NCI-H187 treated with DMSO at 0.1 percent for 48 hours (cell line): ENCODE results near the gene UBE2M.
"Not testable (repeated sequence)": the region's sequence is repeated elsewhere in the genome, so short reads cannot be mapped to it uniquely, and the experiment has no call there.

Experiments used
- DNase-seq: peaks from one replicate; lab custom pipeline; 2025; lab: John Stamatoyannopoulos, UW

The UBE2M gene

DNA sequence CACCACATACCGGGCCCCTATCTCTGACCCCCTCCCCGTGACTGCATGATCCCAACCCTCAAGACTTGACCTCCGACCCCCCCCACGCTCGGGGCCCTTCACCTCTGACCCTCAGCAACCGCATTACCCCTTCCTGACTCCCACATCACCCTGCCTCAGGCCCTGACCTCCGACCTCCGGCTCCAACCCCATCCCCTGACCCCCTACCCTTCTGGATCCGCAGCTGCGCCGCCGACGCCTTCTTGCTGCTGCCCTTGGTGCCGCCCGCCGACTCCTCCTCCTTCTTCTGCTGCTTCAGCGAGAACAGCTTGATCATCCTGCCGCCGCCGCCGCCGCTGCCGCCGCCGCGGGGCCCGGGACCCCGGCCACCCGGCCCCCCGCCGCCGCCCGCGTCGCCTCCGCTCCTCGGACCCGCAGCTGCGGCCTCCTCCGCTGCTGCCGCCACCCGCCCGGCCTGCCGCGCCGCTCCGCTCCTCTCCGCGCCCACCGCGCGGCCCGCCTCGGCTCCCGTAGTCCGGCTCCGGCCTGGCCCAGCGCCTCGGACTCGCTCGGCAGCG lies at the start of gene UBE2M:
UBE2M (minus strand) TSS at position 546 of the 557 bp plus-strand sequence; CDS start at position 316, 230 bp downstream.
- DNase-seq = no peak

DNA sequence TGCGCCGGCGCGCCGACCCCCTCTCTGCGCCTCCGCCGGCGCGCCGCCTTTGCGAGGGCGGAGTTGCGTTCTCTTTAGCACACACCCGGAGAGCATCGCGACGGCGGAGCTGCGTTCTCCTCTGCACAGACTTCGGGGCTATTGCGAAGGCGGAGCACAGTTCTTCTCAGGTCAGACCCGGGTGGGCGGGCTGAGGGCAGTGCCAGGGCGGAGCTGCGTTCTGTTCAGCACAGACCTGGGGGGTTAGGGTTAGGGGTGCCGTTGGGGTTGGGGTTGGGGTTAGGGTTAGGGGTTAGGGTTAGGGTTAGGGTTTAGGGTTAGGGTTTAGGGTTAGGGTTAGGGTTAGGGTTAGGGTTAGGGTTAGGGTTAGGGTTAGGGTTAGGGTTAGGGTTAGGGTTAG lies 48.8 kb upstream of the UBE2M start:
- DNase-seq = not testable (repeated sequence)

DNA sequence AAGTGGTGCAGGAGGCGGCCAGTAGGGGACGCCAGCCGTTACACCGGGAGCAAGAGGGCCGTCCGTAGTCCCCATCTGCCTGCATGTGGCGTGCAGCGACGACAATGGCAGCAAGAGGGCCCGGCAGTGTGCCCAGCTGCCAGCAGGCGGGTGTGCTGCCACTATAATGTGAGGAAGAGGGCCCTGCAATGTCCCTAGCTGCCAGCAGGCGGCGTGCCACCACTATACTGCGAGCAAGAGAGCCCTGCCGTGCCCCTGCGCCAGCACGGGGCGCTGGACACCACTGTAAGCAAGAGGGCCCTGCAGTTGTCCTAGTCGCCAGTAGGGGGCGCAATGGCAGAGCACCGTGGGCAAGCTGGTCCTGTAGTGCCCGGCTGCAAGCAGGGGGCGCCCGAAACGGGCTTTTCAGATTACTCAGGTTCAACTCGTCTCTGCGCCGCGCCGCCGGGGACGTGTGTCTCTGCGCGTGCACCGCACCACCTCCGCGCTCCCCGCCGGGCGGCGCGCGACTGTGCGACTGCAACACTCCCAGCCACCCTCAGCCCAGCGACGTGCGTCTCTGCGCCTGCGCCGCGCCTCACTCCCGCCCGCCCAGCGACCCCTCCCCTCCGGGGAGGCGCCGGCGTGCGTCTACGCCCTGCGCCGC lies 48.0 kb upstream of the UBE2M start:
- not testable (repeated sequence) for DNase-seq

GRCh38 chr19:58586133-58586765 lies 27.8 kb upstream of the UBE2M start:
- DNase-seq = no peak

DNA sequence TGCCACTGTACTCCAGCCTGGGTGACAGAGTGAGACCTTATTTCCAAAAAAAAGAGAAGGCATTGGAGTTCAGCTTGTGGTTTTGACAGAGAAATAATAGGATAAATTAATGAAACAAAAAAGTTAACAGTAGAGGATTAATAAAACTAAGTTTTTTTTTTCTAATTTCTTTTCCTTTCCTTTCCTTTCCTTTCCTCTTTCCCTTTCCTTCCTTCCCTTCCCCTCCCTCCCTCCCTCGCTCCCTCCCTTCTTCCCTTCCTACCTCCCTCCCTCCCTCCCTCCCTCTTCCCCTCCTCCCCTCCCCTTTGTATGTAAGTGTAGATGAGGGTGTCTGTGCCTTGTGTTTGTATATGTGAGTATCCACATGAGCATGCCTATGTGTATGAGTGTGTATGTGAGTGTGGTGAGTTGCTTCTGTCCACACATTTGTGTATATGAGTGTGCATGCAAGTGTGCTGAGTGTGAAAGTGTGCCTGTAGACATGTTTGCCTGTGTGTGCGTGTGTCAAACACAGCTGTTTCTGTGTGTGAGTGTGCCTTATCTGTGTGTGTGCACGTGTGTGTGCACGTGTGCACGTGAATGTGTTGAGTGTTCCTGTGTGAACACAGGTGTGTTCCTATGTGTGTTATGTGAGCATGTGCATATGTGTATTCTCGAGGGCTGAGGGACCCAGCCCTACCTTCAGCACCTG lies 27.2 kb upstream of the UBE2M start:
- DNase-seq = no peak

DNA sequence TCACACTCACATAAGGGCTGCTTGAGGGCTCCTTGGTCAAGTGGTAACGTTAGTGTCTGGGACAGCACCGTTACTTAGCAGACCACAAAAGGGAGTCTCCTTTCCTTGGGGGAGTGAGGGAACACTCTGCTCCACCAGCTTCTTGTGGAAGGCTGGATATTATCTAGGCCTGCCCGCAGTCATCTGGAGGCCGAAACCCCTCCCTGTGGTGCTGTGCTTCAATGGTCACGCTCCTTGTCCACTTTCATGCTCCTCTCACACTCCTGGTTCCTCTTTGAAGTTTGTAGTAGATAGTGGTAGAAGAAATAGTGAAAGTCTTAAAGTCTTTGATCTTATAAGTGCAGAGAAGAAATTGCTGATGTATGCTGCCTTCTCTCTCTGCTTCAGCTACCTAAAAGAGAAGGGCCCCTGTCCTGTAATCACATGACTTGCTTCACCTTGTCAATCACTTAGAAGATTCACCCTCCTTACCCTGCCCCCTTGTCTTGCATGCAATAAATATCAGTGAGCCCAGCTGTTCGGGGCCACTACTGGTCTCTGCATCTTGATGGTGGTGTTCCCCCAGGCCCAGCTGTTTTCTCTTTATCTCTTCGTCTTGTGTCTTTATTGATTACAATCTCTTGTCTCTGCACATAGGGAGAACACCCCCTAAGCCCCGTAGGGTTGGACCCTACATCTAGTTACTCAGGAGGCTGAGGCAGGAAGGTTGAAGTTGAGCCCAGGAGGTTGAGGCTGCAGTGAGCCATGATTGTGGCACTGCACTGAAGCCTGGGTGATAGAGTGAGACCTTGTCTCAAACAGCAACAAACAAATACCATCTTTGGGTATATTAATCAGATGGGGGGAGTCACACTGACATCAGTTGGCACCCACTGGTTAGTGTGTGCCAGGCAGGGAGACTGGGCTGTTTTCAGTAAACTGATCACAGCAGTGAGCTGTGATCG lies 26.4 kb upstream of the UBE2M start:
- no peak for DNase-seq

GRCh38 chr19:58582985-58583384 lies 24.6 kb upstream of the UBE2M start:
- no peak for DNase-seq

DNA sequence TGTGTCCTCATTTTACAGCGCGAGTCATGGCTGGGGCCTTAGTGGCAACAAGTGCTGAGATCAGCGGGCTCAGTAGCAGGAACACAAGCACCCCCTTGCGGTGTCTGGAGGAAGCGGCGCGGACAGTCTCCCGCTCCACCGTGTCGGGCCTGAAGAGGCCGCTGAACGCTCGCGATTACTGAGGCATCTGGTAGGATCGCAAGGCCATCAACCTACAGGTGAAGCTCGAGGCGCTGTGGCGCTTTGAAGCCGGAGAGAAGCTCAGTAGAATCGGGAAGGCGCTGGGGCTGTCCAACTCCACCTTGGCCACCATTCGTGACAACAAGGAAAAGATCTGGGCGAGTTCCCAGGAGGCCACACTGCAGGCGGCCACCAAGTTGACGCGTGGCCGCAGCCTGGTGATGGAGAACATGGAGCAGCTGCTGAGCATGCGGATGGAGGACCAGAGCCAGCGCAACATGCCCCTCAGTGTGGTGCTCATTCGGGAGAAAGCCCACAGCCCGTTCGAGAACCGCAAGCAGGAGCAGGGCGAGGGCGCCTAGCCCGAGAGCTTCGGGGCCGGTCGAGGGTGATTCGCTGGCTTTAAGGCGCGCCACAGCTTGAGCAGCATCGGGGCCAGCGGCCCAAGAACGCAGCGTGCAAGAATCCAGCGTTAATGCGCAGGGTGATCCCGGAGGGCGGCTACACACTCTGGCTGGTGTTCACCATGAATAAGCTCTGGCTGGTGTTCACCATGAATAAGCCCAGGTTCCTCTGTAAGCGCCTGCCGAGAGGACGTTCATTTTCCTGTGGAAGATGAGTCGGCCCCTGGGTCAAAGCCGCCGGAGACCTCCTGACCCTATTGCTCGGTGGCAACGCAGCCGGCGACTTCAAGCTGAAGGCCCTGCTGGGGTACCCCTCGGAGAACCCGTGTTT lies 23.1 kb upstream of the UBE2M start:
- no peak for DNase-seq

- no peak for DNase-seq
Observed at GRCh38 chr19:58579473-58580142, 21.2 kb upstream of the UBE2M start.

DNA sequence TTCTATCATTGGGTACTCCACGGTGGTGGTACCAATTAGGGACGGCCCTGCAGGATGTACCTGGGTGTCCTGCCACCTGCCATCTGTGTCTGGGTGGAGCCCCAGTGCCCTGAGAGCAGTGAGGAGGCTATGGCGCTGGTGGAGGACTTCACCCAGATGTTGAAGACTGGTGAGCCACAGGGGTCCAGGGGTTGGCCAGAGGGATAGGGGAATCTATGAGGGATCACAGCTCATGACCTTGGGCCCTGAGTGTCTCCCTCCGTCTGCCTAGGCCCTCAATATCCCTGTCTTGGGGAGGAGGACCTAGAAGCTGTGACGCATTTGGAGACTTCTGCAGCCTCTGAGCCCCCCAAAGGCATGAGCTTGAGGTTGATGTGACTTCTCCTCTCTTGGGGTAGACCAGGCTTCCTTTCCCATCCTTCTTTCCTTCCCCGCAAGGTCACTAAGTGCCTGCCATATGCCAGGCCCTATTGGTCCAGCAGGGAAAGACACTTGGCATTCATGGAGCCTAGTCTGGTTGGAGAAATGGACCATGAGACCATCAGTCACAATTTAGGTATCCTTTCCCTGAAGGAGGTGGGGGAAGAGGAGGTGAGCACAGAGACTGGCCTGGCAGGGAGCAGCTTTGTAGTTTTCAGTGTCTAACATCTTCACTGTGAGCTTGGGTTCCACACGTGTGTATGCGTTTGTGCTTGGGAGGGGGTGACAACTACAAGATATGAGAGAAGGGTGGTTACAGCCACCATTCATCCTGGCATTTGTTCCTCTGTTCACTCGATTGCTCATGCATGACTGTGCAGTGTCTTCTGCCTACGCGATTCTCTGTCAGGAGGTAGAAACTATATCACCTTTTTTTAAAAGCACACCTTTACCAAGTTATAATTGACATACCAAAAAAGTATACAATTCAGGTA lies 19.9 kb upstream of the UBE2M start:
- DNase-seq = no peak

GRCh38 chr19:58577581-58577980 lies 19.2 kb upstream of the UBE2M start:
- not testable (repeated sequence) for DNase-seq

GRCh38 chr19:58575183-58576041 lies 17.0 kb upstream of the UBE2M start:
- DNase-seq = no peak

DNA sequence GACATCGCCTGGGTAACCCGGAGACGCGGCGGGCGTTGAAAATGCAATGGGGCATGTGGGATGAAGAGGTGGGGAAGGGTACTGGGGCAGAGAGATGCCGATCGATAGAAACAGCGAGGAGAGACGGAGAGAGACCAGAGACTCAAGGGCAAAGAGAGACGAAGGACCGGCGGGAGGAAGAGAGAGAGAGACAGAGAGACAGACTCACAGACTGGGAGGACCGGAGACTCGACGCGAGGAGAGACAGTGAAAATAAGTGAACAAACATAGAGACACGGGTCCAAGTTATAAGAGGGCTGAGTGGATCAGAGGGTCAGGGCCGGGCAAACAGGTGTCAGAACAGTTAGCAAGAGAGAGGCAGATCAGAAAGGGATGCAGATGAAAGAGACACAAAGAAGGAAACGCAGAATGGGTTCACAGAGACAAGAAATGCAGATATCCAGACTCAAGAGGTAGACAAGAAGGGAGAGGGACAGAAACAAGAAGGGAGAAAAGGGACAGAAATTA lies 15.3 kb upstream of the UBE2M start:
- no peak for DNase-seq

- DNase-seq = no peak
Observed at GRCh38 chr19:58572818-58573657, 14.6 kb upstream of the UBE2M start, which contains the start of gene MZF1. Gene MZF1, minus strand, starts transcription at chr19:58573335. Its CDS starts 1,946 bp downstream, at chr19:58571389.

DNA sequence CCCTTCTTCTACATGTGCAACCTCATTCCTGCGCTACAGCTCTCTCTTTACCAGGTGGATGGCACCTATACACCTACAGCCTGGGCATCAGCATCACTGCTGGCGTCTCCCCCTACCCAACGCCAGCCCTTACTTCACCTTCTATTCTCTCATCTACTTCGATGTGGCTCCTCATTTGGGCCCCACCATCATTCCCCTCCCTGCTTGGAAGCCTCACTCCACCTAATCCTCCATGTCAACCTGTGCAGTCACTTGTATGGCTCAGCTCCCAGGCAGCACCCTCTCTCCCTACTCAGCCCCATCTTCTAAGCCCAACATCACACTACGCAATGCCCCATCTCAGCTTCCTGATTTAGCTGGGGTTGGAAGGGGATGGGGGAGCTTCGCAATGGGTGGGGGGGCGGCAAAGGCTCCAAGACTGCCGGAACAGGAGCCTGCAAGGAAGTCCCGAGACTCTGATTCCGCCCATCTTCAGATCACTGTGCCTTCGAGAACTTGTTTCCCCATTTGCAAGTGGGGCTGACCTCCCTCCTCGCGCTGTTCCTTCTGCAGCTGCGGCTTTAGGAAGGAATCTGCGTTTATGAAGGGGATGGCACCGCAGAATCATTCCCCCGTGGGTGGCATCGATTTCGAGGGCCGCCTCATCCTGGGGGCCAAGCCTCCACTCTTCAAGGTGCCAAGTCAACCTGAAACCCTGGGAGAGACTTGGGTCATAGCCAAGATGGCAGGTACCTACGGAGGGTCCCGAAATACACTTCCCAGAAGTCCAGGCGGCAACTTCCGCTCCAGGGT lies 13.8 kb upstream of the UBE2M start:
- no peak for DNase-seq

GRCh38 chr19:58571575-58571947 lies 13.2 kb upstream of the UBE2M start:
- no peak for DNase-seq
